NCI-H2171 (cell line): ENCODE measurements around the gene LARGE1.

Experiments
- DNase-seq: peaks from one replicate; lab custom pipeline; 2025; lab: John Stamatoyannopoulos, UW

Gene LARGE1

DNA sequence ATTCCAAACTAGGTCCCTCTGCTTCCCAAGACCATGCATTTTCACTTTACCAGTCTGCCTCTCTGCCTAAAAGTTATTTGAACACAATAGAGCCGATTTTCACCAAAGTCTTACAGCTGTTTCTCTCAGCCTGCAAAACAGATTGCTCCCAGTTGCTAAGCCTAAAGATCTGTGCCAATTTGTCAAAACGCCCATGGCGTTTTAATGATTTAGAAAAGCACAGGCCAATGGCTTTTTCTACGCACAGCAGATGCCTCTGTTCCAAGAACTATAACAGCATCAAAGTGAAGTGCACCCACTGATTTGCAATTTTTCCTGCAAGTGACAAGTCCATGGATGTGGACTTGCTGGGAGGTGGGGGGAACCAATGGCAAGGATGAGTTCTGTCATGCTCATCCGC, 688.2 kb downstream of the LARGE1 start:
- no peak for DNase-seq

- DNase-seq: no peak
These were observed 692.5 kb downstream of the LARGE1 start for GRCh38 chr22:33227791-33228190.

GRCh38 chr22:33224841-33225240, 695.4 kb downstream of the LARGE1 start:
- no peak for DNase-seq
